ENCODE results near the gene CTSL. TPM values are rescaled to one million over a fixed set of nuclear protein-coding genes. Genes with fewer than 3 reads are reported as not detected.

The CTSL gene
- 243 and 496 TPM in 2 replicates for total RNA-seq

GRCh38 chr9:87725900-87726709 is at the start of gene CTSL:
Gene CTSL (plus strand): TSS chr9:87726119. CDS start chr9:87727604, 1,485 bp downstream.
- peak; percentile 77 to 88 for DNase-seq (ENCODE audit: low read depth in 2 of 2)

DNA sequence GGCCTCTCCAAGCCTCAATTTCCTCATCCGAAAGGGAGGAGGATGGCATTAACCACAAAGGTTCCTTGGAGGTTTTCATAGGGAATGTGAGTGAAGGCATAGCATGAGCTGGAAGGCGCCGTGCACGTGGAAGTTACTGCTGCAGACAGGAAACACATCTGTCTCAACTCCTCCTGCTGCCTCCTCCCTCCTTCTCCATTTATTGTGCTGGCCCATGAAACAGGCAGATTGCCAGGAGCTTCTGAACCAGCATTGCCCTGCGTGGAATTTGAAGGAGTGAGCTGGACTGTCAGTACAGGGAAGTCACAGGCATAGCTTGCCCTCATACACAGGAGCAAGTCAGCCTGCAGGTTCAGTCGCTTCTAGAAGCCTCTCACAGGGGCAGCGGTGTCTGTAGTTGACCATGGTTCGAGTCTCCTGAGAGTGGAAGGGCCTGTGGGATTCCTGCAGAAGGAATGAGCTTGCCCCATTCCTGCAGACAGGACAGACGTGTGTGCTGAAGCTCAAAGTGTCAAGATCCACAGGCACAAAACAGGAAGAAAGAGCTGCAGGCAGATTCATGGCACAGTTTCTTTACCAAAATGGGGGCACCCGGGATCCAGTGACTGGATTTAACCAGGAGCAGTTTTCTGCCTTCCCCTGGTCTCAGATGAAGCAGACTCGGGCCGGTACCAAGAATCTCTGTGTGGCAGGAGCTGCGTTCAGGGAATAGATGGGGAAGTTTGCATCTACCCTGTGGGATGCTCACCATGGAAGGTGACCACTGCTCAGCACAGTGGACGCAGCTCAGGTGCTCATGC is 48.7 kb upstream of the CTSL start:
- peak in 1 of 2 donors; percentile 30 for DNase-seq (ENCODE audit: low read depth in 2 of 2)

DNA sequence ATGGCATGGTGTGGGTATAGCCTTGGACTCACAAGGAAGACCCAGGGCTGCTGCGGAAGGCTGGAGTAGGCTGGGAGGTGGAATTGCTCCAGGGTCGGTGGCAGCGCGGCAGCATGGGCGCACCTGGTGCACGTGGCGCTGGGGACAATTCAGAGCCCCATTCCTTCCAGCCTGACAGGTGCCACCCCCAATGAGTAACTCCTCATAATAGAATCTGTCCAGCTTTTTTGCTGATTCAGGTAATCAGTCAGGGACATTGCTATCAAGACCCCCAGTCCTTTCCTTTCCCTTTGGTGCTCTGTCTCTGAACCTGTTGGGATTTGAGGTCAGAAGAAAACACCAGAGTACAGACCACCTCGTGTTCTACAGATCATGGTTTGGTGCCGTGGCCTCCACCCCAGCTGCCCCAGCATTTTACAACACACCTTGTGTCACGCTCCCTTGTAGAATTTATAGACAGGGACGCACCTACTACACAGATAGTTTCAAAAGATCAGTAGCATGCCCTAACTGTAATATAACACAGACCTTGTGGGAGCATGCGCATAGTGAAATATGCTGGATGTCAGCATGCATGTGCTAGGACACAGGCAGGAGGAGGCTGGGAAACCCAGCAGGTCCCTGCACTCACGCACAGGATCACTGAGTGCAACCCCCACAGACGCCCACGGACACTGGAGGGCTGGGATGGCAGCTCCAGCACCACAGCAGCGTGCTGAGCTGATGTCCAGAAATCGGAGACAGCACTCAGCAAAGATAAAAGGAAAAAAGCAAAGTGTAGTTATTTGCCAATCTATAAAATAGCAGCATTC is 47.9 kb upstream of the CTSL start:
- no peak for DNase-seq (ENCODE audit: low read depth in 2 of 2)

- DNase-seq (ENCODE audit: low read depth in 2 of 2) = peak; percentile 66 to 76
These were observed 47.1 kb upstream of the CTSL start for GRCh38 chr9:87678650-87679355.

GRCh38 chr9:87681271-87682061 is 44.5 kb upstream of the CTSL start:
- DNase-seq (ENCODE audit: low read depth in 2 of 2) = no peak

DNA sequence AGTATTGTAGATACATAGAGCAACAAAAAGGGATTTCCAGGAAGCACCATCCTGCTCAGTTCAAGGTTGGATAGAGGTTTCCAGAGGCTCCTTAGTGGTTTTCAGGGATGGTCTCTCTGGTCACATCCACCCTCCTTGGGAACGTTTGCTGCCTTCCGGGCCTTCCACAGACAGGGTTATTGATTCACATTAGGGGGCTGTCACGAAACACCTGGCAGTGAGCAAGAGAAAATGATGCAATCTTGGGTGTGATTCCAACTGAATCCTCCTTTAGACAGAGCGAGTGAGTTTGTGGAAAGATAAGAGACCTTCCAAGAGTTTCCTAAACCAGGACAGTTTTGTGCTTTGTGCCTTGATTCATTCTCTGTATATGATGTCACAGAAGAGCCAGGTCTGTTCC is 43.8 kb upstream of the CTSL start:
- no peak for DNase-seq (ENCODE audit: low read depth in 2 of 2)

GRCh38 chr9:87682618-87683017 is 43.3 kb upstream of the CTSL start:
- DNase-seq (ENCODE audit: low read depth in 2 of 2) = no peak

DNA sequence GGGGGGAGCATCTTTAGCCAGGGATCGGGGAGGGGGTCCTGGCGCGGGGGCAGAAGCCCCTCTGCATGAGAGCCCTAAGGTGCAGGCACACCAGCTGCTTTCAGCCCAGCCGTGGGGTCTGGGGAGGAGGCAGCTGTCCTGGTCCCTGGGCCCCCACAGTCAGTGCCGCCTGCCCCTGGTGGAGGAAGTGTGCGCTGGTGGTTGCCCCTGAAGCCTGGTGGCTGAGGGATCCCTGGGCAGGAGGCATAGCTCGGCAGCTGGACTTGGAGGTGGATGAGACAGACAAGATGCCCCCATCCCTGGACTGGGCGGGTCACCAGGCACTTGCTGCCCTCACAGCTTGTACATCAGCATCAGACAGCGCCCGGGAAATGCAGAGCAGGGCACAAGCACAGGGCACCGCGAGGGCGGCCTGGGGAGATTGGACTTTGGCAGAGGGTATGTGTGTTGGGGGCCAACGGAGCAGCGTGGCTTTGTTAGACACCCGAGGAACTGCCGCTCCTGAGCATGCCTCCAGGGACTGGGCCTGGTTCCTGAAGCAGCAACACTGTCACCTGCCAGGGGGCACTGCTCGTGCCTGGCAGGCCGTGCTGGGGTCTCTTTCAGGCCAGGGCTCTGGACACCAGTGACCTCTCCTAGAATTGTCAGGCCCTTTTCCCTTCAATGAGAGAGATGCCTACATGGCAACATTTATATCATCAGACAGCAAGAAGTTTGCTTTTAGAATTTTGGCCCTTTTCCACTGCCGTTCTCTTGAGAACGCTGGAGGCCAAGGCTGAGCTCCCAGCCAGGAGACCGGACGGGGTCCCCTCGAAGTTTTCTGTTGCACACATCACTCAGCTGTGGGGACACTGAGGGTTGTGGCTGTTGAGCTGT is 41.9 kb upstream of the CTSL start:
- DNase-seq (ENCODE audit: low read depth in 2 of 2) = no peak

DNA sequence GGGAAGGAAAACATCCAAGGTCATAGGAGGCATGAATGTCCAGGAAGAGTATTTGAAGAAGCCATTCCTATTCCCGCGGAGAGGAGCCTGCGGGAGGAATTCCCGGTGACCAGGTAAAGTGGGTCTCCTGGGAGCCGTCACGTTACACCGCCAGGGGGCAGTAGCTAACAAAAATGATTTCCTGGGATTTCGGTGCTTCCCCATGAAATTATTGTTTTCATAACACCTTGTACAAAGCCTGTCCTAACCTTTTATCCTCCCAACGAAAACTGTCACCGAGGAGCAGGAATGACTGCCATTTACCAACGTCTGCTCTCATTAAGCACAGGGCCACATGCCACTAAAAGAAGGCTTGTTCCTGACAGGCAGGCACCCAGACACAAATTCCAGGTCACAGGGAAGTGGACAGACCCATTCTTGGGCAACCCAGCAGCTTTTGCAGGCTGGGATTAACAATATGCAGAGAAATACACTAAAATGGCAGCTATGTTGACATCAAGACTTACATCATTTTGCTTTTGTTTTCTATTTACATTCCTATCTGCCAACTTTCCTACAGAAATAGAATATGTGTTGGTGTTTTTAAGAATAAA is 41.2 kb upstream of the CTSL start:
- peak in 1 of 2 donors; percentile 52 for DNase-seq (ENCODE audit: low read depth in 2 of 2)

GRCh38 chr9:87685441-87685840 is 40.5 kb upstream of the CTSL start:
- DNase-seq (ENCODE audit: low read depth in 2 of 2) = peak in 1 of 2 donors; percentile 39

GRCh38 chr9:87685871-87686519 is 39.9 kb upstream of the CTSL start:
- DNase-seq (ENCODE audit: low read depth in 2 of 2) = peak in 1 of 2 donors; percentile 16

- no peak for DNase-seq (ENCODE audit: low read depth in 2 of 2)
These were observed 39.3 kb upstream of the CTSL start for GRCh38 chr9:87686520-87687090.

DNA sequence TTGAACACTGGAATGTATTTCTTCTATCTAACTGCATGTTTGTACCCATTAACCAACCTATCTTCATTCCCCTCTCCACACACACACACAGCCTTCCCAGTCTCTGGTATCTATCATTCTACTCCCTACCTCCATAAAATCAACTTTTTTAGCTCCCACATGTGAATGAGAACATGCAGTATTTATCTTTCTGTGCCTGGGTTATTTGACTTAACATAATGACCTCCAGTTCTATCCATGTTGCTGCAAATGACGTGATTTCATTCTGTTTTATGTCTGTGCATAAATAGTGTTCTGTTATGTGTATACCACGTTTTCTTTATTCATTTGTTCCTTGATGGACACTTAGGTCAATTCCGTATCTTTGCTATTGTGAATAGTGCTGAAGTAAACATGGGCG is 38.7 kb upstream of the CTSL start:
- no peak for DNase-seq (ENCODE audit: low read depth in 2 of 2)

- DNase-seq (ENCODE audit: low read depth in 2 of 2) = no peak
These were observed 31.6 kb upstream of the CTSL start for GRCh38 chr9:87694236-87694755.

DNA sequence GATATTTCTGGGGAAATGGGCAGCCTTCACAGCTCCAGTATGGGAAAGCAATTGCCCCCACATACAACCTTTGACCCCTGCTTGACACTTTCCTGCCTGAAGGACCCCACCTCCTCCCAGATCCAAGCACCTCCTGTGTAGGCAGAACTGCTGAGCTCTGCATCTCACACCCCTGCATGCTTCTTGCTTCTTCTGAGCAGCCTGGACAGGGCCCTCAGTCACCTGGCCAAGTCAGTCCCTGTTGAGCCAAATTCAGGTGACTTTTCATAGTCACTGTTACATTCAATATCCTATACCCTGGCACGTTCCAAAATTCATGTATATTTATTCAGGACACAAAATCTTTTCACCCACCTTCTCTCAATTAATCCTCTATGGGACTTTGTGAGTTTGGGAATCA is 30.4 kb upstream of the CTSL start:
- DNase-seq (ENCODE audit: low read depth in 2 of 2) = no peak

DNA sequence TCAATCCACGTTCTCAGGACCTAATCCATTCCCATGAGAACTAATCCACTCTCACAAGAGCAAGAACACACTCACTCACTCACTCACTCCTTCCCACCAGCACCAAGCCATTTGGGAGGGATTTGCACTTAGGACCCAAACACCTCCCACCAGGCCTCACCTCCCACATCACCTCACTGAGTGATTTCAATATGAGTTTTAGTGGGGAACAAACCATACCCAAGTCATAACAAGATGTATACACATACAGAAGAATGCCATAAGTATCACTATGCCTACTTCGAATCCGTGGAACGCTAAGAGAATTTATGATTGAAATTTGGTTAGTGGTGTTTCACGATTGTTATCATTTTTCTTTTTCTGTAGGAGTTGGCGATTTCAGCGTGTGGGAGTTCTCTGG is 29.3 kb upstream of the CTSL start:
- no peak for DNase-seq (ENCODE audit: low read depth in 2 of 2)

- no peak for DNase-seq (ENCODE audit: low read depth in 2 of 2)
These were observed 27.7 kb upstream of the CTSL start for GRCh38 chr9:87698069-87698809.
